Rectal smooth muscle tissue (tissue), 1 donor: ENCODE data around the gene EEF2K.
"Not testable (repeated sequence)": the region's sequence is repeated elsewhere in the genome, so short reads cannot be mapped to it uniquely, and the experiment has no call there.

Experiments used
- H3K27ac ChIP-seq: one replicate; pipeline ENCODE4 v1.7.0; 2013; ENCODE audit warnings: low read depth, low read length, inconsistent platforms
- H3K27me3 ChIP-seq: one replicate; pipeline ENCODE4 v1.7.0; 2013; ENCODE audit warnings: low read length; ENCODE audit not compliant: control insufficient read depth, insufficient read depth
- H3K36me3 ChIP-seq: one replicate; pipeline ENCODE4 v1.7.0; 2013; ENCODE audit warnings: low read length; ENCODE audit not compliant: control insufficient read depth, insufficient read depth
- H3K4me1 ChIP-seq: one replicate; pipeline ENCODE4 v1.7.0; 2013; ENCODE audit warnings: low read length; ENCODE audit not compliant: control insufficient read depth, insufficient read depth
- H3K4me3 ChIP-seq: one replicate; pipeline ENCODE4 v1.7.0; 2013; ENCODE audit warnings: low read length
- H3K9ac ChIP-seq: one replicate; pipeline ENCODE4 v1.7.0; 2013; ENCODE audit warnings: low read length

EEF2K gene

GRCh38 chr16:22191532-22192260 is 14.4 kb upstream of the EEF2K start:
- Histone ChIP-seq H3K36me3 (no peaks in the 10 kb centered on the region), H3K4me3 (peak overlapping the region; percentile 82), H3K27ac (peak overlapping the region; percentile 96), H3K27me3 (no peaks in the 10 kb centered on the region), H3K4me1 (peaks cover 19% of the 10 kb centered on the region), H3K9ac (peak overlapping the region; percentile 80)

DNA sequence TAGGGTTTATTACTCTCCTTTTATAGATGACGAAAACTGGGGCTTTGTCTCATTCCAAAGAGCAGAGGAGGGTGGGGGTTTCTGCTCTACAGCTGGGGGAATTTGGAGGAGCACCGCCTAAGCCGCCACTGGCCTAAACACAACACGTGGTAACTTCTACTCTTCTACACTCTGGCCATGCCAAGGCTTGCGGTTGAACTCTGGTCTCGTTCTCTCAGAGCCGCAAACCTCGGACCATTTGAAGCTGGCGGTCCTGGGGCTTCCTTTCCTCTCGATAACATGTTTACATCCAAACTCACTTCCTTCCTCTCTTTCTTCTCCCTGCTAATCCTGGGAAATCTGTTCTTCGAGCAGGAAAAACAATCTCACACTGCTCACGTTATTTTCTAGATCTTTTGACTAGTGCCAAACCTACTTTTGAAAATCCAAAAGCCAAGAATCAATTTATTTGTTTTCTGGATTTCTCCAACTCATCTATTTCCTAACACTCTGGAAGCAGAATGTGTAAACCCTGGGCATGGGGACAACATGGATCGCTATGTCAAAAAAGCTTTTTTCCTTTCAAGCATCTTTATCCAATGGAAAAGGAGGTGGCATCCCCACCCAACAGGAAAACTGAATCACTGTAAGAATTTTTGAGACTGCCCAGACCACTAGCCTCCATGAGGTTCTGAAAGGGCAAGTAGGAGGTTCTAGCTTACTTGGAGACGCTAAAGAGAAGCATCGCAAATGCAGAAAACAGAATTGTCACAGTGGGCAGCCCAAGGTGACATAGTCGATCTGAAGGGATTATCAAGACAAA is 13.6 kb upstream of the EEF2K start:
- H3K4me1 ChIP-seq: peaks cover 19% of the 10 kb centered on the region

DNA sequence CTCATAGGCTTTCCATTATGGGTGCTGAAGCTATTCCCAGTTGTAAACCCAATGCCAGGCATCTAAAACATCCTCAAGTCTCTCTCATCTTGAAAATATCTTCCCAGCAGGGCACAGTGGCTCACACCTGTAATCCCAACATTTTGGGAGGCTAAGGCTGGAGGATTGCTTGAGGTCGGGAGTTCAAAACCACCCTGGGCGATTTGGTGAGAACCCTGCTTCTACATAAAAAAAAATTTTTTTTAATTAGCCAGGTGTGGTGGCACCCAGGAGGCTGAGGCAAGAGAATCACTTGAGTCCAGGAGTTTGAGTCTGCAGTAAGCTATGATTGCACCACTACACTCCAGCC is 13.0 kb upstream of the EEF2K start:
- Histone ChIP-seq H3K4me1 (peaks cover 19% of the 10 kb centered on the region), H3K36me3 (no peaks in the 10 kb centered on the region), H3K27ac (peak overlapping the region; percentile 96), H3K4me3 (no peak overlapping the region), H3K9ac (no peak overlapping the region), H3K27me3 (no peaks in the 10 kb centered on the region)

More for the DNA sequence above, 13.6 kb upstream of the EEF2K start:
- Histone ChIP-seq H3K27ac (peak overlapping the region; percentile 96), H3K27me3 (no peaks in the 10 kb centered on the region), H3K9ac (no peak overlapping the region), H3K36me3 (no peaks in the 10 kb centered on the region), H3K4me3 (peak overlapping the region; percentile 82)

DNA sequence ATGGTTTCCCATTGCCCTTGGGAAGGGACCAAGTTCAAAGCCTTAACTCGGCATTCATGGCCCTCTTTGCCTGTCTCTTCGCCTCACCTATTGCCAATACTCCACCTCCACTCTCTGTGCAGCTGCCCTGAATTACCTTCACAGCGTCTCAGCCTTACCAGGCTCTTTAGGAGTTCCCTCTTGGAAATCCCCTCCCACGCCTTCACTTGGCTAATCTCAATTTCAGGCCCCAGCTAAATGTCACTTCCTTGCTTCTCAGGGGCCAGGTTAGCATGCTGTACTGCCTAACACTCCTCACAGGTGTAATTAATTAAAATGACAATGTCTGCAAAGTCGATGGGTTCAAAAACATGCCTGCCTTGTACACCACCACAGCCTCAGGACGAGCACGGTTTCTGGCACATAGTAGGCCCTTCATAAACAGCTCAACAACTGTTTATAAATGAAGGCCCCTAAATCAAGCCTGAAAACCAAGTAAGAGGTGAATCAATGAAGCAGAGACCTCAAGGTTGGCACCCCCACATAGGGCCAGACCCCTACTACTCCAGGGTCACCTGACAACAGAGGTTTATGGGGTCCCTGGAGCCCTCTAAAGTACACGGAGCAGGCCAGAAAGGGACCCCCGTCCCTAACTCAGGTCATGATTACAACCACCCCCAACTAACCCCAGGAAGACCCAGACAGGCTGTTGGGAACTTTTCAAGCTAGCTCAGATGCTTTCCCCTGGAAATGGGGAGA is 11.2 kb upstream of the EEF2K start:
- Histone ChIP-seq H3K9ac (no peak overlapping the region), H3K27me3 (no peaks in the 10 kb centered on the region), H3K36me3 (no peaks in the 10 kb centered on the region), H3K4me3 (no peak overlapping the region), H3K27ac (peak overlapping the region; percentile 76), H3K4me1 (peaks cover 16% of the 10 kb centered on the region)

DNA sequence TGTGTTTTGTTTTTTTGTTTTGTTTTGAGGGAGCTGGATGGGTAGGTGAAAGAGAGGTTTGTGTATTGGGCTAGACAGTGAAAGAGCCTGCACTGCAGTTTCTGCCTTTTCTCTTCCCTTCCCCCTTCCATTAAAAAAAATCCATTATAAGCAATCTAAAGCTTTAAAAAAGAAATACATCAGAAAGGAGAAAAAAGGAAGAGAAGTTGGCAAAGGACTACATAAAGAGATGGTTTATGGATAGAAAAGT is 10.7 kb upstream of the EEF2K start:
- no peaks in the 10 kb centered on the region for H3K27me3 ChIP-seq
- H3K9ac ChIP-seq: peak overlapping the region; percentile 45
- H3K4me1 ChIP-seq: peaks cover 17% of the 10 kb centered on the region
- peak overlapping the region; percentile 92 for H3K4me3 ChIP-seq
- no peaks in the 10 kb centered on the region for H3K36me3 ChIP-seq
- peak overlapping the region; percentile 76 for H3K27ac ChIP-seq

DNA sequence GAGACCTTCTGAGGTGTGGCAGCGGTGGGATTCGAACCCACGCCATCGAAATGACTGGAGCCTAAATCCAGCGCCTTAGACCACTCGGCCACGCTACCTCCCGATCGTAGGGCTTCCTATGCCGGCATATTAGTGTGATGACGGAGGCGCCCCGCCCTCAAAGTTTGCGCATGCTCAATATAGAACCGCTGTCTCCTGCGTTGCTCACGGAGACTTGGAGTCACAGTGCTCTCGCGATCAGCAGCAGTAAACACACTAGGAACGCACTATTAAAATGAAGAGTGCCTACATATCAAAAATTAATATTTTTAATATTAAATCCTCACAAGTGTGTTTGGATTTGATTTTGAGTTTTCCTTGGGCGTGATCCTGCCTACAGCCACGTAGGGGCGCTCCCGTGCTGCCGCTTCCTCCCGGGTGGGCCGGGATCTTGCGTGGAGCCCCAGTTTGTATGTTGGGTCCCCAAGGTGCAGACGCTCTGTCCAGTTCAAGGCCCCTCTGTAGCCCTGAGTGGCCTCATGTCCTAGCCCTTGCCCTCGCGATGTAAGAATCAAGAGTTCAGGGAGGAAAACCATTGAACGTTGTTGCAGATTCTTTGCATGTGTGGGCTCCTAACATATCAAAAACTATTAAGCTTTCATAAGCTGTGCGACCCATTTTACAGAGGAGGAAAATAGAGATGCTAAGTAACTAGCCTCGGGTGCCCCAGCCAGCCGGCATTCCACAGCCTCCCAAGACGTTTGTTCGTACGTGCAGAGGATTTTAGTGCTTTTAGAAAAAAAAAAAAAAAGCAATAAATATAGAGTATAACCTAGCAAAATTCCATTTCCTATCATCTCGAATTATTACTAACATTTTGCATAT is 10.2 kb upstream of the EEF2K start:
- peaks cover 17% of the 10 kb centered on the region for H3K4me1 ChIP-seq

DNA sequence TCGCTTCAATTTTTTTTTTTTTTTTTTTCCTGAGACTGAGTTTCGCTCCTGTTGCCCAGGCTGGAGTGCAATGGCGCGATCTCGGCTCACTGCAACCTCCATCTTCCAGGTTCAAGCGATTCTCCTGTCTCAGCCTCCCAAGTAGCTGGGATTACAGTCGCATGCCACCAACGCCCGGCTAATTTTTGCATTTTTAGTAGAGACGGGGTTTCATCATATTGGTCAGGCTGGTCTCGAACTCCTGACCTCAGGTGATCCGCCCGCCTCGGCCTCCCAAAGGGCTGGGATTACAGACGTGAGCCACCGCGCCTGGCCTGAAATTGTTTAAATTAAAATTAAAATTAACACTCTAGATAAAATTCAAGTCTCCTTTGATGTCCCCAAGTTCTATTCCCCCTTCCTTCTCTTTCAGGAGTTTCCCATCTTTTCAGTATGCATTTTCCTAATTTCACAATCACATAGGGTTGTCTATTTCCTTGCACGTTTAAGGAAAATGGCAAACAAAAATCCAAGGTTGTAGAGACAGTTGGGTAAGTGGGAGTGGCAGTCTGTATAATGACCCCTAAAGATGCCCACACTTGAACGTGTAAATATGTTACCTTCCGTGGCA is 9.4 kb upstream of the EEF2K start:
- H3K4me1 ChIP-seq: peaks cover 16% of the 10 kb centered on the region
- not testable (repeated sequence) for H3K36me3 ChIP-seq, H3K27ac ChIP-seq, H3K4me3 ChIP-seq, H3K27me3 ChIP-seq, H3K9ac ChIP-seq

More for the DNA sequence above, 10.2 kb upstream of the EEF2K start:
- peak overlapping the region; percentile 92 for H3K4me3 ChIP-seq
- H3K9ac ChIP-seq: peak overlapping the region; percentile 45
- no peaks in the 10 kb centered on the region for H3K27me3 ChIP-seq
- peak overlapping the region; percentile 76 for H3K27ac ChIP-seq
- H3K36me3 ChIP-seq: no peaks in the 10 kb centered on the region

GRCh38 chr16:22198547-22199293 is 7.4 kb upstream of the EEF2K start:
- Histone ChIP-seq H3K4me3 (no peak overlapping the region), H3K27ac (peak overlapping the region; percentile 58), H3K4me1 (peaks cover 8% of the 10 kb centered on the region), H3K27me3 (no peaks in the 10 kb centered on the region), H3K9ac (no peak overlapping the region), H3K36me3 (no peaks in the 10 kb centered on the region)

GRCh38 chr16:22202261-22202637 is 3.8 kb upstream of the EEF2K start:
- no peak overlapping the region for H3K9ac ChIP-seq
- peaks cover 3% of the 10 kb centered on the region for H3K4me1 ChIP-seq
- no peaks in the 10 kb centered on the region for H3K36me3 ChIP-seq
- H3K4me3 ChIP-seq: no peak overlapping the region
- no peaks in the 10 kb centered on the region for H3K27me3 ChIP-seq
- no peak overlapping the region for H3K27ac ChIP-seq

GRCh38 chr16:22203091-22203490 is 3.0 kb upstream of the EEF2K start:
- H3K27me3 ChIP-seq: no peaks in the 10 kb centered on the region
- H3K27ac ChIP-seq: no peak overlapping the region
- H3K4me1 ChIP-seq: peaks cover 9% of the 10 kb centered on the region
- H3K9ac ChIP-seq: no peak overlapping the region
- no peak overlapping the region for H3K4me3 ChIP-seq
- H3K36me3 ChIP-seq: no peaks in the 10 kb centered on the region

DNA sequence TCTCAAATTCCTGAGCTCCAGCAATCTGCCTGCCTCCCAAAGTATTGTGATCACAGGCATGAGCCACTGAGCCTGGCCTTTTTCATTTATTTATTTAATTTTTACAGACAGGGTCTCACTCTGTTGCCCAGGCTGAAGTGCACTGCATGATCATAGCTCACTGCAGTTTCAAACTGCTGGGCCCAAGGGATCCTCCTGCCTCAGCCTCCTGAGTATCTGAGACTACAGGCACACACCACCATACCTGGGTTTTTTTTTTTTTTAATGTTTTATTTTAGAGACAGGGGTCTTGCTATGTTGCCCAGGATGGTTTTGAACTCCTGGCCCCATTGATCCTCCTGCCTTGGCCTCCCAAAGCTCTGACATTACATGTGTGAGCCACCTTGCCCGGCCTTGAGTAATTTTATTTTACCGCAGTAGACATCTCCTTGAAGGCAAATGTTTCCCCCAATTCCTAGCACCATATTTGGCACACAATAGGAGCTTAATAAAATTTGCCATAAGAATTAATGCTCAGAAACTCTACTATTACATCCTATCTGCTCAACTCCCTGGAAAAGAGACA is 1.9 kb upstream of the EEF2K start:
- no peak overlapping the region for H3K4me3 ChIP-seq
- H3K36me3 ChIP-seq: no peaks in the 10 kb centered on the region
- peaks cover 9% of the 10 kb centered on the region for H3K4me1 ChIP-seq
- no peak overlapping the region for H3K9ac ChIP-seq
- no peak overlapping the region for H3K27ac ChIP-seq
- no peaks in the 10 kb centered on the region for H3K27me3 ChIP-seq
